Dedifferentiated amniotic fluid mesenchymal stem cell (primary cell): ENCODE results near the gene TMEM120A.
"Not testable (repeated sequence)": the region's sequence is repeated elsewhere in the genome, so short reads cannot be mapped to it uniquely, and the experiment has no call there.

Experiments
- DNase-seq: peaks from one replicate; pipeline ENCODE4 v3.0.0-alpha.2; 2016; ENCODE audit errors: extremely low spot score

TMEM120A gene

GRCh38 chr7:75994388-75995051 lies at the start of gene TMEM120A:
TMEM120A (minus strand) TSS chr7:75994595; CDS start chr7:75994570, 25 bp downstream.
- DNase-seq, result peak; percentile 83

GRCh38 chr7:76040126-76040525 lies 45.7 kb upstream of the TMEM120A start:
- DNase-seq, result no peak

- no peak for DNase-seq
Observed at GRCh38 chr7:76037310-76037709, 42.9 kb upstream of the TMEM120A start.

GRCh38 chr7:76031964-76032363 lies 37.6 kb upstream of the TMEM120A start:
- DNase-seq, result no peak

- DNase-seq, result not testable (repeated sequence)
Observed at GRCh38 chr7:76029682-76030081, 35.3 kb upstream of the TMEM120A start.

GRCh38 chr7:76023002-76023401 lies 28.6 kb upstream of the TMEM120A start:
- no peak for DNase-seq

GRCh38 chr7:76022026-76022780 lies 27.8 kb upstream of the TMEM120A start:
- no peak for DNase-seq

GRCh38 chr7:76020031-76020714 lies 25.8 kb upstream of the TMEM120A start:
- peak; percentile 40 for DNase-seq

- not testable (repeated sequence) for DNase-seq
Observed at GRCh38 chr7:76018520-76018919, 24.1 kb upstream of the TMEM120A start.

- DNase-seq, result no peak
Observed at GRCh38 chr7:76016191-76016947, 22.0 kb upstream of the TMEM120A start.

- DNase-seq, result peak; percentile 88
Observed at GRCh38 chr7:76011442-76011861, 17.1 kb upstream of the TMEM120A start.

GRCh38 chr7:76009672-76010600 lies 15.5 kb upstream of the TMEM120A start:
- DNase-seq, result no peak

GRCh38 chr7:76008156-76008687 lies 13.8 kb upstream of the TMEM120A start:
- DNase-seq, result no peak

- not testable (repeated sequence) for DNase-seq
Observed at GRCh38 chr7:76005004-76005403, 10.6 kb upstream of the TMEM120A start.

GRCh38 chr7:76003351-76003750 lies 9.0 kb upstream of the TMEM120A start:
- DNase-seq, result no peak

- no peak for DNase-seq
Observed at GRCh38 chr7:76002822-76003221, 8.4 kb upstream of the TMEM120A start.

- no peak for DNase-seq
Observed at GRCh38 chr7:76002139-76002538, 7.7 kb upstream of the TMEM120A start.

- DNase-seq, result no peak
Observed at GRCh38 chr7:76000566-76000965, 6.2 kb upstream of the TMEM120A start.

GRCh38 chr7:75998038-75998437 lies 3.6 kb upstream of the TMEM120A start:
- DNase-seq, result no peak

- DNase-seq, result no peak
Observed at GRCh38 chr7:75996476-75996875, 2.1 kb upstream of the TMEM120A start.

GRCh38 chr7:75995996-75996395 lies 1.6 kb upstream of the TMEM120A start:
- no peak for DNase-seq
